Prostate gland (tissue), 2 donors: ENCODE results near the gene TLE2.
A peak's percentile ranks its signal among the peaks of the same experiment; 100 is the strongest.

Experiments
- POLR2A ChIP-seq: fragments of 450-650 bp; IDR thresholded peaks from one replicate; pipeline ENCODE4 v1.6.1; 2016; ENCODE audit warnings: antibody characterized with exemption, mild to moderate bottlenecking
- POLR2AphosphoS5 ChIP-seq: sonication (generic); formaldehyde crosslinking; IDR thresholded peaks from one replicate; pipeline ENCODE4 v1.6.1; 2017; ENCODE audit warnings: antibody characterized with exemption
- TF ChIP-seq, protein P1 (sequence below), 4 experiments: fragments of 200-600 bp in 2 of 4; fragments of 450-650 bp in 2 of 4; sonication (generic) in 2 of 4; IDR thresholded peaks; 1 replicate in 3 of 4; 2 replicates in 1 of 4; pipeline ENCODE4 v1.5.1; 2016 to 2019; ENCODE audit warnings: antibody characterized with exemption in 4 of 4, mild to moderate bottlenecking in 2 of 4, moderate library complexity in 2 of 4

DNA sequence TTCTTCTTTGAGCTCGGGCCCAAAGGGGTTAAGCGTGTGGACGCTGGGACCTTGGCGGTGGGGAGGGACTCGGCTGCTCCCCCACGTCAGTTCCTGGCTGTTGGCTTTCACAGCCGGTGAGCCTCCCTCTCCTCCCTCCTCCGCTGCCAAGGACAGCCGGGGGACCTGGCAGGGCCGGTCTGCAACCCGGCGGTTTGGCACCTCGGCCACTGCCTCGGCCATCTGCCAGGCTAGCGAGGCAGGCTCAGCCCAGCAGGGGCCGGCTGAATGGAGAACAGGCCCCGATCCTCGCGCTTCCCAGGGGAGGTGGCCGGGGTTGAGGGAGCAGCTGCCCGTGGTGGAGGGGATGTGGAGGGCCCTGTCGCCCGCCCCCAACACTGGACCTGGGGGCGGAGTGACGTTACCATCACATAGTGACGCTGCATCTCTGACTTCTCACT, 28.2 kb upstream of the TLE2 start:
- TF ChIP-seq POLR2AphosphoS5 (peak; percentile 96), POLR2A (peak; percentile 41)
- TF ChIP-seq, protein P1, sequence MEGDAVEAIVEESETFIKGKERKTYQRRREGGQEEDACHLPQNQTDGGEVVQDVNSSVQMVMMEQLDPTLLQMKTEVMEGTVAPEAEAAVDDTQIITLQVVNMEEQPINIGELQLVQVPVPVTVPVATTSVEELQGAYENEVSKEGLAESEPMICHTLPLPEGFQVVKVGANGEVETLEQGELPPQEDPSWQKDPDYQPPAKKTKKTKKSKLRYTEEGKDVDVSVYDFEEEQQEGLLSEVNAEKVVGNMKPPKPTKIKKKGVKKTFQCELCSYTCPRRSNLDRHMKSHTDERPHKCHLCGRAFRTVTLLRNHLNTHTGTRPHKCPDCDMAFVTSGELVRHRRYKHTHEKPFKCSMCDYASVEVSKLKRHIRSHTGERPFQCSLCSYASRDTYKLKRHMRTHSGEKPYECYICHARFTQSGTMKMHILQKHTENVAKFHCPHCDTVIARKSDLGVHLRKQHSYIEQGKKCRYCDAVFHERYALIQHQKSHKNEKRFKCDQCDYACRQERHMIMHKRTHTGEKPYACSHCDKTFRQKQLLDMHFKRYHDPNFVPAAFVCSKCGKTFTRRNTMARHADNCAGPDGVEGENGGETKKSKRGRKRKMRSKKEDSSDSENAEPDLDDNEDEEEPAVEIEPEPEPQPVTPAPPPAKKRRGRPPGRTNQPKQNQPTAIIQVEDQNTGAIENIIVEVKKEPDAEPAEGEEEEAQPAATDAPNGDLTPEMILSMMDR (IDR thresholded peaks at IDR 0.05): peak in 2 of 4 experiments; percentile 41 to 55
